A549 (cell line): ENCODE results near the gene ZP2. TPM values are rescaled to one million over a fixed set of nuclear protein-coding genes. Genes with fewer than 3 reads are reported as not detected.
"Not testable (repeated sequence)": the region's sequence is repeated elsewhere in the genome, so short reads cannot be mapped to it uniquely, and the experiment has no call there.

Source experiments
- ATAC-seq, 2 experiments: fragments of 200-7000 bp in 1 of 2; fragments of >200 bp in 1 of 2; cut with Nextera tagmentation in 1 of 2; cut with Tn5 transposase in 1 of 2; 3 replicates each; pipeline versions ENCODE4 v1.8.0 to v1.9.1; 2018 to 2020; ENCODE audit warnings: mild to moderate bottlenecking in 1 of 2, moderate library complexity in 1 of 2
- CTCF ChIA-PET: fragments of 300-600 bp; sonication (Branson Sonifier 250); formaldehyde crosslinking; extraction: SDS; loops from one replicate; lab custom pipeline; 2021; ENCODE audit warnings: antibody characterized with exemption, inconsistent platforms; lab: Yijun Ruan, JAX
- POLR2A ChIA-PET: fragments of 350-600 bp; formaldehyde crosslinking; extraction: SDS; loops from one replicate; lab custom pipeline; 2021; ENCODE audit warnings: antibody characterized with exemption, inconsistent platforms; lab: Yijun Ruan, JAX
- DNase-seq, 2 experiments: peaks; one replicate each; pipeline versions ENCODE4 v3.0.0 to v3.0.0-alpha.2; 2011 to 2016; ENCODE audit warnings: low read depth in 1 of 2, low spot score in 1 of 2
- FAIRE-seq: peaks from 2 replicates; lab custom pipeline; 2011; peaks lifted over from hg19 to GRCh38; lab: Jason Lieb, UNC
- H3K27ac ChIP-seq, 2 experiments: fragments of >200 bp; sonication (Bioruptor Twin); formaldehyde crosslinking; 3 replicates each; pipeline ENCODE4 v1.5.1; 2016 to 2017
- H3K4me1 ChIP-seq: fragments of >200 bp; sonication (Bioruptor Twin); formaldehyde crosslinking; 3 replicates; pipeline ENCODE4 v1.6.1; 2016
- H3K4me2 ChIP-seq: fragments of >200 bp; sonication (Bioruptor Twin); formaldehyde crosslinking; 3 replicates; pipeline ENCODE4 v1.6.1; 2016
- H3K4me3 ChIP-seq: fragments of >200 bp; sonication (Bioruptor Twin); formaldehyde crosslinking; 3 replicates; pipeline ENCODE4 v1.5.1; 2016
- H3K9me3 ChIP-seq: fragments of >200 bp; sonication (Bioruptor Twin); formaldehyde crosslinking; 3 replicates; pipeline ENCODE4 v1.6.1; 2016
- CBX2 ChIP-seq: fragments of 200-600 bp; sonication (generic); IDR thresholded peaks from 2 replicates; pipeline ENCODE4 v1.6.1; 2016; ENCODE audit warnings: low read depth, mild to moderate bottlenecking, borderline replicate concordance
- CBX8 ChIP-seq: fragments of 200-600 bp; sonication (generic); IDR thresholded peaks from 2 replicates; pipeline ENCODE4 v1.6.1; 2016
- EP300 ChIP-seq, 2 experiments: fragments of >200 bp; sonication (Bioruptor Twin); formaldehyde crosslinking; IDR thresholded peaks; 2 replicates in 1 of 2; 3 replicates in 1 of 2; pipeline ENCODE4 v1.6.1; 2016 to 2017
- GATA3 ChIP-seq: IDR thresholded peaks from 2 replicates; pipeline ENCODE4 v1.6.1; 2012; ENCODE audit warnings: borderline replicate concordance
- HMGXB4 ChIP-seq: fragments of 250-450 bp; sonication (Bioruptor Pico); IDR thresholded peaks from 2 replicates; pipeline ENCODE4 v1.5.0; 2021; ENCODE audit warnings: mild to moderate bottlenecking, moderate library complexity, borderline replicate concordance
- HOXB13 ChIP-seq: fragments of 250-450 bp; sonication (Bioruptor Pico); IDR thresholded peaks from 2 replicates; pipeline ENCODE4 v1.5.0; 2020; ENCODE audit warnings: low read depth, mild to moderate bottlenecking, moderate library complexity
- NFE2L2 ChIP-seq: fragments of 150-350 bp; conservative IDR thresholded peaks from 2 replicates; pipeline ENCODE4 v1.6.1; 2014; ENCODE audit warnings: low read length
- PBX3 ChIP-seq: IDR thresholded peaks from 2 replicates; pipeline ENCODE4 v1.6.1; 2012
- RNF2 ChIP-seq: fragments of 200-600 bp; sonication (generic); IDR thresholded peaks from 2 replicates; pipeline ENCODE4 v1.6.1; 2016; ENCODE audit warnings: low read depth, mild to moderate bottlenecking, antibody characterized with exemption, moderate library complexity, borderline replicate concordance
- TFCP2L1 ChIP-seq: fragments of 250-450 bp; sonication (Bioruptor Pico); IDR thresholded peaks from 2 replicates; pipeline ENCODE4 v1.5.0; 2021; ENCODE audit warnings: mild to moderate bottlenecking
- WGBS: methylation state at CpG from one replicate; pipeline ENCODE4 v1.1.6; 2017; ENCODE audit errors: missing lambda C conversion rate; 5-methylcytosine and 5-hydroxymethylcytosine counted together
- polyA plus RNA-seq, 4 experiments: library from polyadenylated mRNA; depleted of rRNA in 3 of 4; stranded (reverse); fragments of >200 nt; fragmentation: RNase III in 1 of 4; extraction: RNeasy Plus Mini Kit Qiagen cat#74134 plus additional on column Dnase treatment in 1 of 4; gene quantifications; 2 replicates in 3 of 4; 3 replicates in 1 of 4; pipeline ENCODE4 v1.2.3, GENCODE V29; 2011 to 2017
- TF ChIP-seq, protein P1 (sequence below): IDR thresholded peaks from 2 replicates; pipeline ENCODE4 v1.6.1; 2012; ENCODE audit warnings: low read depth, borderline replicate concordance
- TF ChIP-seq, protein P2 (sequence below): fragments of 200-600 bp; sonication (generic); IDR thresholded peaks from 2 replicates; pipeline ENCODE4 v1.6.1; 2016; ENCODE audit warnings: antibody characterized with exemption, mild to moderate bottlenecking, moderate library complexity

Gene ZP2
- polyA plus RNA-seq, 2 of the 4 experiments (the other 2 are of a cell fraction): not detected

- TF ChIP-seq HMGXB4 (CRISPR knock-in tag) (no peak), GATA3 (no peak)
- TF ChIP-seq, protein P1, sequence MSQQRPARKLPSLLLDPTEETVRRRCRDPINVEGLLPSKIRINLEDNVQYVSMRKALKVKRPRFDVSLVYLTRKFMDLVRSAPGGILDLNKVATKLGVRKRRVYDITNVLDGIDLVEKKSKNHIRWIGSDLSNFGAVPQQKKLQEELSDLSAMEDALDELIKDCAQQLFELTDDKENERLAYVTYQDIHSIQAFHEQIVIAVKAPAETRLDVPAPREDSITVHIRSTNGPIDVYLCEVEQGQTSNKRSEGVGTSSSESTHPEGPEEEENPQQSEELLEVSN: no peak
These were observed 42.1 kb upstream of the ZP2 start (continued) for GRCh38 chr16:21253470-21253869.

- CTCF ChIA-PET: no interaction called here
These were observed 38.9 kb upstream of the ZP2 start for GRCh38 chr16:21250072-21250923.

DNA sequence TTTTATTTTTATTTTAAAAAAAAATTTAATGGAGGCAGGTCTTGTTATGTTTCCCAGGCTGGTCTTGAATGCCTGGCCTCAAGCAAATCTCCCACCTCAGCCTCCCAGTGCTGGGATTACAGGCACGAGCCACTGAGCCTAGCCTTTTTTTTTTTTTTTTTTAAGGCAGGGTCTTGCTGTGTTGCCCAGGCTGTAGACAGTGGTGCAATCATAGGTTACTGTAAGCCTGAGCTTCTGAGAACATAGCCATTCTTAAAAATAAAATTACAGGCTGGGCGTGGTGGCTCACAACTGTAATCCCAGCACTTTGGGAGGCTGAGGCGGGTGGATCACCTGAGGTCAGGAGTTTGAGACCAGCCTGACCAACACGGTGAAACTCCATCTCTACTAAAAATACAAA lies 36.8 kb upstream of the ZP2 start:
- DNase-seq: not testable (repeated sequence)

More at GRCh38 chr16:21250072-21250923, 38.9 kb upstream of the ZP2 start:
- no peak overlapping the region for H3K4me2 ChIP-seq
- 61% methylated on average over 15 of the region's 15 CpGs for WGBS
- DNase-seq (no peak), FAIRE-seq (no peak), ATAC-seq (no peak)
- no peak overlapping the region for H3K4me3 ChIP-seq
- H3K9me3 ChIP-seq: no peaks in the 10 kb centered on the region
- peaks cover 8% of the 10 kb centered on the region; the same call in 2 of the 3 replicates for H3K4me1 ChIP-seq
- TF ChIP-seq EP300 (IDR thresholded peaks at IDR 0.05): no peak
- no peak for TF ChIP-seq CBX2
- no peak for TF ChIP-seq PBX3
- TF ChIP-seq HOXB13 (CRISPR knock-in tag): no peak
- H3K27ac ChIP-seq: no peak overlapping the region
- POLR2A ChIA-PET: no interaction called here

GRCh38 chr16:21244518-21245215 lies 33.3 kb upstream of the ZP2 start:
- Histone ChIP-seq H3K4me2 (no peak overlapping the region), H3K4me3 (no peak overlapping the region), H3K4me1 (peaks cover 8% of the 10 kb centered on the region; the same call in 2 of the 3 replicates), H3K9me3 (no peaks in the 10 kb centered on the region), H3K27ac (no peak overlapping the region)
- ATAC-seq (no peak), DNase-seq (no peak), FAIRE-seq (no peak)
- TF ChIP-seq RNF2: no peak
- no peak for TF ChIP-seq TFCP2L1 (CRISPR knock-in tag)
- TF ChIP-seq, protein P2, sequence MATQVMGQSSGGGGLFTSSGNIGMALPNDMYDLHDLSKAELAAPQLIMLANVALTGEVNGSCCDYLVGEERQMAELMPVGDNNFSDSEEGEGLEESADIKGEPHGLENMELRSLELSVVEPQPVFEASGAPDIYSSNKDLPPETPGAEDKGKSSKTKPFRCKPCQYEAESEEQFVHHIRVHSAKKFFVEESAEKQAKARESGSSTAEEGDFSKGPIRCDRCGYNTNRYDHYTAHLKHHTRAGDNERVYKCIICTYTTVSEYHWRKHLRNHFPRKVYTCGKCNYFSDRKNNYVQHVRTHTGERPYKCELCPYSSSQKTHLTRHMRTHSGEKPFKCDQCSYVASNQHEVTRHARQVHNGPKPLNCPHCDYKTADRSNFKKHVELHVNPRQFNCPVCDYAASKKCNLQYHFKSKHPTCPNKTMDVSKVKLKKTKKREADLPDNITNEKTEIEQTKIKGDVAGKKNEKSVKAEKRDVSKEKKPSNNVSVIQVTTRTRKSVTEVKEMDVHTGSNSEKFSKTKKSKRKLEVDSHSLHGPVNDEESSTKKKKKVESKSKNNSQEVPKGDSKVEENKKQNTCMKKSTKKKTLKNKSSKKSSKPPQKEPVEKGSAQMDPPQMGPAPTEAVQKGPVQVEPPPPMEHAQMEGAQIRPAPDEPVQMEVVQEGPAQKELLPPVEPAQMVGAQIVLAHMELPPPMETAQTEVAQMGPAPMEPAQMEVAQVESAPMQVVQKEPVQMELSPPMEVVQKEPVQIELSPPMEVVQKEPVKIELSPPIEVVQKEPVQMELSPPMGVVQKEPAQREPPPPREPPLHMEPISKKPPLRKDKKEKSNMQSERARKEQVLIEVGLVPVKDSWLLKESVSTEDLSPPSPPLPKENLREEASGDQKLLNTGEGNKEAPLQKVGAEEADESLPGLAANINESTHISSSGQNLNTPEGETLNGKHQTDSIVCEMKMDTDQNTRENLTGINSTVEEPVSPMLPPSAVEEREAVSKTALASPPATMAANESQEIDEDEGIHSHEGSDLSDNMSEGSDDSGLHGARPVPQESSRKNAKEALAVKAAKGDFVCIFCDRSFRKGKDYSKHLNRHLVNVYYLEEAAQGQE: no peak
- no peak for TF ChIP-seq CBX8
- TF ChIP-seq NFE2L2: no peak
- 78% methylated on average over 7 of the region's 7 CpGs for WGBS
- ChIA-PET POLR2A (no interaction called here), CTCF (no interaction called here)

More for the DNA sequence above, 36.8 kb upstream of the ZP2 start:
- POLR2A ChIA-PET, H3K4me3 ChIP-seq, H3K9me3 ChIP-seq, ATAC-seq, H3K4me2 ChIP-seq, FAIRE-seq, H3K4me1 ChIP-seq, H3K27ac ChIP-seq, CTCF ChIA-PET: not testable (repeated sequence)
- 77% methylated on average over 4 of the region's 4 CpGs for WGBS
